Measurements from ENCODE around the gene RNF186. TPM values are rescaled to one million over a fixed set of nuclear protein-coding genes. Genes with fewer than 3 reads are reported as not detected.
"Not testable (repeated sequence)": the region's sequence is repeated elsewhere in the genome, so short reads cannot be mapped to it uniquely, and the experiment has no call there.

Gene RNF186
- total and polyA plus RNA-seq, 2 experiments from 2014 or later = 0.93 to 1.4 TPM

DNA sequence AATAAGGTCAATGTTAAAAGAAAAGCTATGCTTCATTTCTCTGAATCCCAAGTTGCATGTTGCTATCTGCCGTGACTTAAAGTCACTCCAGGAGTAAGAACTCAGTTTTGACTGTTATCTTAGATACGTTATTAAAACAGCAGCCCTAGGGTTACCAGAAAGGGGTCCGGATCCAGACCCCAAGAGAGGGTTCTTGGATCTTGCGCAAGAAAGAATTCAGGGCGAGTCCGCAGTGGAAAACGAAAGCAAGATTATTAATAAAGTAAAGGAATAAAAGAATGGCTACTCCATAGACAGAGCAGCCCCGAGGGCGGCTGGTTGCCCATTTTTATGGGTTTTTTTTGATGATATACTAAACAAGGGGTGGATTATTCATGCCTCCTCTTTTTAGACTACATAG lies 32.3 kb upstream of the RNF186 start:
- not testable (repeated sequence) for H3K4me2 ChIP-seq, H3K27ac ChIP-seq
- WGBS (ENCODE audit: low lambda C conversion rate, missing lambda C conversion rate) = 89% methylated on average over 9 of the region's 9 CpGs

DNA sequence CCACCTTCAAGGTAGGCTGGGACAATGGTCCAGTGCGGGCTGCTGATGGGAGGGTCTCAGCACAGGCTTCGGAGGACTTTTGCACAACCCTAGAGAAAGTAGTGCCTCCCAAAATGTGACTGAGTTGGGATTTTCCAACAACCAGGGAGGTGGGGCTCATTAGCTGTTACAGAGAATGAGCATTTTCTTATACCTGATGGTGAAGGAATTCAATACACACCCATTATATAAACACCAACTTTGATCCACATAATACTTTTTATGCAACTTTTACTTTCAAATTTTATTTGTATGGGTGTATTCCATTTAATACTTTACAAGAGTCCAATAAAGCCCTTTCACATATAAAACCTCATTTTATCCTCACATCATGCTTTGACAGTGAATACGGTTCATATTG lies 31.3 kb upstream of the RNF186 start:
- Histone ChIP-seq H3K27ac (no peak overlapping the region), H3K79me2 (no peaks in the 10 kb centered on the region), H3K4me3 (no peak overlapping the region), H2AFZ (no peak overlapping the region), H3K27me3 (no peaks in the 10 kb centered on the region), H3K4me1 (ENCODE audit: insufficient read depth) (no peaks in the 10 kb centered on the region), H3K9me3 (ENCODE audit: low read depth) (no peaks in the 10 kb centered on the region), H3K36me3 (replicated peaks; ENCODE audit: insufficient read depth, low read depth) (no peaks in the 10 kb centered on the region), H3K9me2 (replicated peaks; ENCODE audit: insufficient read depth) (no peaks in the 10 kb centered on the region), H4K20me1 (ENCODE audit: insufficient read depth, poor library complexity, severe bottlenecking) (no peaks in the 10 kb centered on the region), H3K4me2 (no peak overlapping the region)
- TF ChIP-seq EZH2 (IDR thresholded peaks at IDR 0.05; ENCODE audit: borderline replicate concordance) = no peak
- TF ChIP-seq EZH2phosphoT487 (IDR thresholded peaks at IDR 0.05; ENCODE audit: low read depth, severe bottlenecking, unreplicated experiment) = no peak
- TF ChIP-seq, protein P1, sequence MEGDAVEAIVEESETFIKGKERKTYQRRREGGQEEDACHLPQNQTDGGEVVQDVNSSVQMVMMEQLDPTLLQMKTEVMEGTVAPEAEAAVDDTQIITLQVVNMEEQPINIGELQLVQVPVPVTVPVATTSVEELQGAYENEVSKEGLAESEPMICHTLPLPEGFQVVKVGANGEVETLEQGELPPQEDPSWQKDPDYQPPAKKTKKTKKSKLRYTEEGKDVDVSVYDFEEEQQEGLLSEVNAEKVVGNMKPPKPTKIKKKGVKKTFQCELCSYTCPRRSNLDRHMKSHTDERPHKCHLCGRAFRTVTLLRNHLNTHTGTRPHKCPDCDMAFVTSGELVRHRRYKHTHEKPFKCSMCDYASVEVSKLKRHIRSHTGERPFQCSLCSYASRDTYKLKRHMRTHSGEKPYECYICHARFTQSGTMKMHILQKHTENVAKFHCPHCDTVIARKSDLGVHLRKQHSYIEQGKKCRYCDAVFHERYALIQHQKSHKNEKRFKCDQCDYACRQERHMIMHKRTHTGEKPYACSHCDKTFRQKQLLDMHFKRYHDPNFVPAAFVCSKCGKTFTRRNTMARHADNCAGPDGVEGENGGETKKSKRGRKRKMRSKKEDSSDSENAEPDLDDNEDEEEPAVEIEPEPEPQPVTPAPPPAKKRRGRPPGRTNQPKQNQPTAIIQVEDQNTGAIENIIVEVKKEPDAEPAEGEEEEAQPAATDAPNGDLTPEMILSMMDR (IDR thresholded peaks at IDR 0.05; ENCODE audit: poor library complexity) = no peak
- no peak for DNase-seq (ENCODE audit: low spot score)
- WGBS (ENCODE audit: low lambda C conversion rate, missing lambda C conversion rate) = 89% methylated on average over 3 of the region's 3 CpGs

More for the DNA sequence above, 32.3 kb upstream of the RNF186 start:
- H3K27me3 ChIP-seq; H3K9me2 ChIP-seq (replicated peaks; ENCODE audit: insufficient read depth); H3K4me1 ChIP-seq (ENCODE audit: insufficient read depth); H3K4me3 ChIP-seq; DNase-seq (ENCODE audit: low spot score); H4K20me1 ChIP-seq (ENCODE audit: insufficient read depth, poor library complexity, severe bottlenecking); H3K79me2 ChIP-seq; H3K36me3 ChIP-seq (replicated peaks; ENCODE audit: insufficient read depth, low read depth); H3K9me3 ChIP-seq (ENCODE audit: low read depth); H2AFZ ChIP-seq: not testable (repeated sequence)

DNA sequence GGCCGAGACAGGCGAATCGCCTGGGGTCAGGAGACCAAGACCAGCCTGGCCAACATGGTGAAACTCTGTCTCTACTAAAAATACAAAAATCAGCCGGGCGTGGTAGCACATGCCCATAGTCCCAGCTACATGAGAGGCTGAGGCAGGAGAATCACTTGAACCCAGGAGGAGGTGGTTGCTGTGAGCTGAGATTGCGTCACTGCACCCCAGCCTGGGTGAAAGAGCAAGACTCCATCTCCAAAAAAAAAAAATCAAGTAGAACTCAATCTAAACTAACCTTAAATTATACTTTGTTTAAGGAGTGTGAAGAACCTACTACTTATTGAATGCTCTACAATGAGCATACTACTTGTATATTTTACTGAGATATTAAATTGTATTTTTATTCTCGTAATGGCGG lies 30.5 kb upstream of the RNF186 start:
- no peak overlapping the region for H3K4me3 ChIP-seq
- H2AFZ ChIP-seq = no peak overlapping the region
- 89% methylated on average over 8 of the region's 8 CpGs for WGBS (ENCODE audit: low lambda C conversion rate, missing lambda C conversion rate)
- H3K4me1 ChIP-seq (ENCODE audit: insufficient read depth) = no peaks in the 10 kb centered on the region
- no peak overlapping the region for H3K4me2 ChIP-seq
- H4K20me1 ChIP-seq (ENCODE audit: insufficient read depth, poor library complexity, severe bottlenecking) = no peaks in the 10 kb centered on the region
- no peak overlapping the region for H3K27ac ChIP-seq
- no peaks in the 10 kb centered on the region for H3K9me3 ChIP-seq (ENCODE audit: low read depth)
- H3K9me2 ChIP-seq (replicated peaks; ENCODE audit: insufficient read depth) = no peaks in the 10 kb centered on the region
- no peak for TF ChIP-seq EZH2 (IDR thresholded peaks at IDR 0.05; ENCODE audit: borderline replicate concordance)
- TF ChIP-seq, protein P1 (IDR thresholded peaks at IDR 0.05; ENCODE audit: poor library complexity) = no peak
- TF ChIP-seq EZH2phosphoT487 (IDR thresholded peaks at IDR 0.05; ENCODE audit: low read depth, severe bottlenecking, unreplicated experiment) = no peak
- no peaks in the 10 kb centered on the region for H3K36me3 ChIP-seq (replicated peaks; ENCODE audit: insufficient read depth, low read depth)
- H3K79me2 ChIP-seq = no peaks in the 10 kb centered on the region
- H3K27me3 ChIP-seq = no peaks in the 10 kb centered on the region
- no peak for DNase-seq (ENCODE audit: low spot score)

DNA sequence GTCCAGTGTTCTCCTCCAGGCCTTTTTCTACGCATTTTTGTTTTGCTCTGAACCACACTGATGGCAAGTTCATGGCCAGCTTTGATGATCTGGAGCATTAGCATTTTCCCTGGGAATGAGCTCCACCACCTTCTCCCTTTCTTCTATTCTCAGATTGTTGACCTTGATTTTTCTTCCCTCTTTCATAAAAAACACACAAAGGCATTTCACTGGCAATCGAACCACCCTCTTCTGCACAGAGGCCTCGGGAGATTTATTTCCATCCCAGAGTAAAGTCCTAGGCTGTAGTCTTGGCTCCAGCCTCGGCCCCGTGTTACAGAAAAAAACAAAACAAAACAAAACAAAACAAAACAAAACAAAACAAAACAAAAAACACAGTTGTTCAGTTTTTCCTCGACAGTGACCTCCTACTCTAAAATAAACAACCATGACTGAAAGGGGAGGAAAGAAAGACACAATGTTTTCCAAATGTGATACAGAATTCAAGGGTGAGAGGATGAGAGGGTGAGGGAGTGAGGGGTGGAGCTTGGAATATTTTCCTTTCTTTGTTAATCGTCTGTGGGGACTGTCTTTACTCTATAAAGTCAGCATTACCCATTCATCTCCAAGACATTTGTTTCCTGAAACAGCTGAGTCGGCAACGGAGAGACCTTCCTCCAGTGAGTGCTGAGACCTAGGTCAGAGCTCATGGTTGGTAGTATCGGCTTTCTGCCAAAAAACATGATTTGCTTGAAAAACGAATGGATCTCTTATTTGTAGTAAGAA lies 29.8 kb upstream of the RNF186 start:
- no peaks in the 10 kb centered on the region for H4K20me1 ChIP-seq (ENCODE audit: insufficient read depth, poor library complexity, severe bottlenecking)
- no peak overlapping the region for H3K4me3 ChIP-seq
- TF ChIP-seq EZH2phosphoT487 (IDR thresholded peaks at IDR 0.05; ENCODE audit: low read depth, severe bottlenecking, unreplicated experiment) = no peak
- TF ChIP-seq EZH2 (IDR thresholded peaks at IDR 0.05; ENCODE audit: borderline replicate concordance) = no peak
- TF ChIP-seq, protein P1 (IDR thresholded peaks at IDR 0.05; ENCODE audit: poor library complexity) = no peak
- H3K9me2 ChIP-seq (replicated peaks; ENCODE audit: insufficient read depth) = no peaks in the 10 kb centered on the region
- H3K4me2 ChIP-seq = no peak overlapping the region
- DNase-seq (ENCODE audit: low spot score) = no peak
- no peaks in the 10 kb centered on the region for H3K79me2 ChIP-seq
- no peaks in the 10 kb centered on the region for H3K9me3 ChIP-seq (ENCODE audit: low read depth)
- H3K4me1 ChIP-seq (ENCODE audit: insufficient read depth) = no peaks in the 10 kb centered on the region
- H3K36me3 ChIP-seq (replicated peaks; ENCODE audit: insufficient read depth, low read depth) = no peaks in the 10 kb centered on the region
- WGBS (ENCODE audit: low lambda C conversion rate, missing lambda C conversion rate) = 79% methylated on average over 11 of the region's 11 CpGs
- H3K27me3 ChIP-seq = no peaks in the 10 kb centered on the region
- H2AFZ ChIP-seq = no peak overlapping the region
- no peak overlapping the region for H3K27ac ChIP-seq
